Measurements from ENCODE around the gene COMTD1.
"Not testable (repeated sequence)": the region's sequence is repeated elsewhere in the genome, so short reads cannot be mapped to it uniquely, and the experiment has no call there.

The COMTD1 gene

GRCh38 chr10:75195035-75195763 is 40.6 kb downstream of the COMTD1 start:
- no peaks in the 10 kb centered on the region for H3K36me3 ChIP-seq
- no peak for DNase-seq
- H3K4me3 ChIP-seq (ENCODE audit: low read depth, low read length) = no peak overlapping the region
- TF ChIP-seq, protein P1, sequence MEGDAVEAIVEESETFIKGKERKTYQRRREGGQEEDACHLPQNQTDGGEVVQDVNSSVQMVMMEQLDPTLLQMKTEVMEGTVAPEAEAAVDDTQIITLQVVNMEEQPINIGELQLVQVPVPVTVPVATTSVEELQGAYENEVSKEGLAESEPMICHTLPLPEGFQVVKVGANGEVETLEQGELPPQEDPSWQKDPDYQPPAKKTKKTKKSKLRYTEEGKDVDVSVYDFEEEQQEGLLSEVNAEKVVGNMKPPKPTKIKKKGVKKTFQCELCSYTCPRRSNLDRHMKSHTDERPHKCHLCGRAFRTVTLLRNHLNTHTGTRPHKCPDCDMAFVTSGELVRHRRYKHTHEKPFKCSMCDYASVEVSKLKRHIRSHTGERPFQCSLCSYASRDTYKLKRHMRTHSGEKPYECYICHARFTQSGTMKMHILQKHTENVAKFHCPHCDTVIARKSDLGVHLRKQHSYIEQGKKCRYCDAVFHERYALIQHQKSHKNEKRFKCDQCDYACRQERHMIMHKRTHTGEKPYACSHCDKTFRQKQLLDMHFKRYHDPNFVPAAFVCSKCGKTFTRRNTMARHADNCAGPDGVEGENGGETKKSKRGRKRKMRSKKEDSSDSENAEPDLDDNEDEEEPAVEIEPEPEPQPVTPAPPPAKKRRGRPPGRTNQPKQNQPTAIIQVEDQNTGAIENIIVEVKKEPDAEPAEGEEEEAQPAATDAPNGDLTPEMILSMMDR (IDR thresholded peaks at IDR 0.05; ENCODE audit: low read depth, low read length) = no peak
- no peaks in the 10 kb centered on the region for H3K9me3 ChIP-seq
- H3K4me1 ChIP-seq = no peaks in the 10 kb centered on the region
- no peaks in the 10 kb centered on the region for H3K27me3 ChIP-seq

GRCh38 chr10:75194625-75195024 is 41.1 kb downstream of the COMTD1 start:
- H3K9me3 ChIP-seq; DNase-seq; H3K36me3 ChIP-seq; H3K4me3 ChIP-seq (ENCODE audit: low read depth, low read length); H3K27me3 ChIP-seq; H3K4me1 ChIP-seq: not testable (repeated sequence)

GRCh38 chr10:75191821-75192568 is 43.8 kb downstream of the COMTD1 start:
- Histone ChIP-seq H3K9me3 (no peaks in the 10 kb centered on the region), H3K4me3 (ENCODE audit: low read depth, low read length) (no peak overlapping the region), H3K27me3 (no peaks in the 10 kb centered on the region), H3K36me3 (no peaks in the 10 kb centered on the region), H3K4me1 (no peaks in the 10 kb centered on the region)
- TF ChIP-seq, protein P1 (IDR thresholded peaks at IDR 0.05; ENCODE audit: low read depth, low read length) = no peak
- DNase-seq = no peak

DNA sequence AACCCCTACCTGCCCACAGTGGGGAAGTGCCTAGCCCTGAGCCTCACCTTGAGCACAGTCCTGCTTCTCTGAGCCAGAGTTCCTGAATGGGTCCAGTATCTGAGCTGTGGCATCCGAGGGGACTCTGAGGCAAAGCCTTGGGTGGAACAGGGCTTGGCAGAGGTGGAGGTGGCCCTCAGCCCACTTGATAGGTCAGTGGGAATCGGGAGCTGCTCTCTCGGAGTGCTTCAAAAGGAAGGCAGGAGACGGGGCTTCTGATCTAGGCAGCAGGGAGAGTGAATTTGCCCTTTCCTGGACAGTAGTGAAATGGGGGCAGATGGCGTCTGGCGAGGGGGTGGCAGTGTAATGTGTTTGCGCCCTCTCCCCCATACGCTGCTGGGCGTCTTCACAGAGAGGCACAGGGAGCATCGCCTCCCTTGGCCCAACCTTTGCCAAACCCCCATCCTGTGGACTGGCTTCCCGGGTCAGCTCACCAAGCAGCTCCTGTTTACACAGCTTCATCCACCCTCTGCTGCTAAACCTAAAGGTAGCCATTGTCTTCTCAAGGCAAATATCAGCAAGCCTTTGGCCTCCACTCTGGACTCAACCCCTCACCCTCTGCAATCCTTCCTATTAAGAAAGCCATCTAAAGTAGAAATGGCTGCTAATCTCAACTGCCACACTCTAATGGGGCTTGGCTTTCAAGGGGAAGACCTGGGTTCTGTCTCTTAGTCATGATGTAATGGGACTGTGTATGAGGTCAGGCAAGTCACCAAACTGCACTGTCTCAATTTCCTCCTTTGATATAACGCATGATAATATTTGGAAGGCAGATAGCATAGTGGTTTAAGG is 46.3 kb downstream of the COMTD1 start:
- Histone ChIP-seq H3K4me3 (ENCODE audit: low read depth, low read length) (no peak overlapping the region), H3K9me3 (no peaks in the 10 kb centered on the region), H3K4me1 (no peaks in the 10 kb centered on the region), H3K36me3 (no peaks in the 10 kb centered on the region), H3K27me3 (no peaks in the 10 kb centered on the region)
- no peak for DNase-seq
- TF ChIP-seq, protein P1 (IDR thresholded peaks at IDR 0.05; ENCODE audit: low read depth, low read length) = no peak

DNA sequence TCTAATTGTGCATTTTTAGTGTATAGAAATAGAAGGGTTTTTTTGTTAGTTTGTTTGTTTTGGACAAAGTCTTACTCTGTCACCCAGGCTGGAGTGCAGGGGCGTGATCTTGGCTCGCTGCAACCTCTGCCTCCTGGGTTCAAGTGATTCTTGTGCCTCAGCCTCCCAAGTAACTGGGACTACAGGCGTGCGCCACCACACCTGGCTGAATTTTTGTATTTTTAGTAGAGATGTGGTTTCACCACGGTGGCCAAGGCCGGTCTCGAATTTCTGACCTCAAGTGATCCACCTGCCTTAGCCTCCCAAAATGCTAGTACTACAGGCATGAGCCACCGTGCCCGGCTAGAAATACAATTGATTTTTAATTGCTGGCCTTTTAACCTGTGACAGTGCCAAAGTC is 47.2 kb downstream of the COMTD1 start:
- not testable (repeated sequence) for H3K4me3 ChIP-seq (ENCODE audit: low read depth, low read length); DNase-seq; H3K9me3 ChIP-seq; H3K27me3 ChIP-seq; H3K4me1 ChIP-seq; H3K36me3 ChIP-seq

- Histone ChIP-seq H3K4me1 (no peaks in the 10 kb centered on the region), H3K27me3 (no peaks in the 10 kb centered on the region), H3K4me3 (ENCODE audit: low read depth, low read length) (no peak overlapping the region), H3K9me3 (no peaks in the 10 kb centered on the region), H3K36me3 (no peaks in the 10 kb centered on the region)
- peak; percentile 49 for DNase-seq
- TF ChIP-seq, protein P1 (IDR thresholded peaks at IDR 0.05; ENCODE audit: low read depth, low read length) = peak; percentile 82
Observed at GRCh38 chr10:75187961-75188426, 47.8 kb downstream of the COMTD1 start.

All from BE2C (cell line).